Kidney (tissue), 14 donors: ENCODE data around the gene XPR1. TPM values are rescaled to one million over a fixed set of nuclear protein-coding genes. Genes with fewer than 3 reads are reported as not detected.
"Not testable (repeated sequence)": the region's sequence is repeated elsewhere in the genome, so short reads cannot be mapped to it uniquely, and the experiment has no call there.

ENCODE experiments used
- DNase-seq, 5 donors: peaks; one replicate each; pipeline ENCODE4 v3.0.0-alpha.2; 2013 to 2020
- FAIRE-seq: peaks from 2 replicates; lab custom pipeline; 2012; peaks lifted over from hg19 to GRCh38; lab: Jason Lieb, UNC
- H3K27ac ChIP-seq, 2 donors: one replicate each; pipeline ENCODE4 v1.7.0; 2013; ENCODE audit warnings: low read depth in 2 of 2, low read length in 2 of 2, inconsistent platforms in 1 of 2
- H3K27me3 ChIP-seq: one replicate; pipeline ENCODE4 v1.7.1; 2013; ENCODE audit warnings: low read length, inconsistent platforms; ENCODE audit not compliant: control insufficient read depth, insufficient read depth
- H3K36me3 ChIP-seq, 3 donors: one replicate each; pipeline versions ENCODE4 v1.7.0 to v1.7.1; 2013; ENCODE audit warnings: low read length in 3 of 3, control low read depth in 1 of 3, inconsistent platforms in 1 of 3; ENCODE audit not compliant: insufficient read depth in 3 of 3, control insufficient read depth in 2 of 3
- H3K4me1 ChIP-seq, 3 donors: one replicate each; pipeline versions ENCODE4 v1.7.0 to v1.7.1; 2013; ENCODE audit warnings: low read length in 3 of 3, inconsistent platforms in 1 of 3, low read depth in 1 of 3; ENCODE audit not compliant: control insufficient read depth in 2 of 3, insufficient read depth in 2 of 3
- H3K4me3 ChIP-seq, 3 donors: one replicate each; pipeline versions ENCODE4 v1.7.0 to v1.8.1; 2013; ENCODE audit warnings: low read length in 3 of 3, control low read depth in 1 of 3, inconsistent platforms in 1 of 3
- H3K9ac ChIP-seq, 3 donors: one replicate each; pipeline versions ENCODE4 v1.7.0 to v1.7.1; 2013; ENCODE audit warnings: low read length in 3 of 3, control low read depth in 1 of 3, inconsistent platforms in 1 of 3
- H3K9me3 ChIP-seq, 3 donors: one replicate each; pipeline versions ENCODE4 v1.7.0 to v1.7.1; 2013; ENCODE audit warnings: low read length in 3 of 3, control low read depth in 1 of 3, inconsistent platforms in 1 of 3; ENCODE audit not compliant: control insufficient read depth in 2 of 3, insufficient read depth in 1 of 3
- intact Hi-C: fragments of 100-400 bp; cut with DNase I; formaldehyde crosslinking; loops from one replicate; pipeline ENCODE4 v1.11.1; 2022
- polyA plus RNA-seq: library from polyadenylated mRNA; stranded (reverse); fragments of 350-450 nt; fragmentation: Illumina TruSeq; extraction: RNeasy Lipid Tissue Mini Kit (QIAGEN cat#74804); gene quantifications from one replicate; pipeline ENCODE4 v1.2.3, GENCODE V29; 2014; ENCODE audit warnings: low read depth, low replicate concordance; ENCODE audit not compliant: insufficient read depth
- total RNA-seq: library from RNA; stranded (reverse); fragmentation: NEBNext Ultra II Directional; extraction: Animal tissue kit (Norgen Biotek cat#: 25700); gene quantifications from one replicate; pipeline ENCODE4 v1.2.1, GENCODE V29; 2021
- TF ChIP-seq, protein P1 (sequence below): IDR thresholded peaks from 3 replicates; pipeline ENCODE4 v1.5.1; 2012; ENCODE audit warnings: mild to moderate bottlenecking, moderate library complexity, borderline replicate concordance; ENCODE audit not compliant: insufficient read depth; ENCODE audit errors: extremely low read depth
- donor health status: control.
- donor health status: control.
- donor health status: control.
- donor health status: control.
- donor health status: control.
- donor health status: DM: yes; HTN: yes; CAD: no.
- donor health status: Normal renal cell carcinoma (clear cell type).

The XPR1 gene
- total and polyA plus RNA-seq, 2 donors from 2014 or later = 10.9 to 33.5 TPM

- intact Hi-C loops = no loop called here
Measured at GRCh38 chr1:180821970-180822369, 190.1 kb downstream of the XPR1 start.

GRCh38 chr1:180831507-180831906 lies 199.7 kb downstream of the XPR1 start:
- intact Hi-C loops, H3K27ac ChIP-seq, H3K9me3 ChIP-seq, H3K36me3 ChIP-seq, H3K27me3 ChIP-seq, H3K4me1 ChIP-seq, H3K4me3 ChIP-seq, DNase-seq, H3K9ac ChIP-seq, FAIRE-seq: not testable (repeated sequence)

More at GRCh38 chr1:180821970-180822369, 190.1 kb downstream of the XPR1 start:
- DNase-seq (no peak), FAIRE-seq (no peak)
- Histone ChIP-seq H3K27ac (no peak overlapping the region), H3K9ac (no peak overlapping the region), H3K36me3 (peaks cover 0 to 2% (median 0%) of the 10 kb centered on the region in 3 donors), H3K9me3 (no peaks in the 10 kb centered on the region), H3K4me1 (no peaks in the 10 kb centered on the region), H3K27me3 (no peaks in the 10 kb centered on the region), H3K4me3 (no peak overlapping the region)
- TF ChIP-seq, protein P1, sequence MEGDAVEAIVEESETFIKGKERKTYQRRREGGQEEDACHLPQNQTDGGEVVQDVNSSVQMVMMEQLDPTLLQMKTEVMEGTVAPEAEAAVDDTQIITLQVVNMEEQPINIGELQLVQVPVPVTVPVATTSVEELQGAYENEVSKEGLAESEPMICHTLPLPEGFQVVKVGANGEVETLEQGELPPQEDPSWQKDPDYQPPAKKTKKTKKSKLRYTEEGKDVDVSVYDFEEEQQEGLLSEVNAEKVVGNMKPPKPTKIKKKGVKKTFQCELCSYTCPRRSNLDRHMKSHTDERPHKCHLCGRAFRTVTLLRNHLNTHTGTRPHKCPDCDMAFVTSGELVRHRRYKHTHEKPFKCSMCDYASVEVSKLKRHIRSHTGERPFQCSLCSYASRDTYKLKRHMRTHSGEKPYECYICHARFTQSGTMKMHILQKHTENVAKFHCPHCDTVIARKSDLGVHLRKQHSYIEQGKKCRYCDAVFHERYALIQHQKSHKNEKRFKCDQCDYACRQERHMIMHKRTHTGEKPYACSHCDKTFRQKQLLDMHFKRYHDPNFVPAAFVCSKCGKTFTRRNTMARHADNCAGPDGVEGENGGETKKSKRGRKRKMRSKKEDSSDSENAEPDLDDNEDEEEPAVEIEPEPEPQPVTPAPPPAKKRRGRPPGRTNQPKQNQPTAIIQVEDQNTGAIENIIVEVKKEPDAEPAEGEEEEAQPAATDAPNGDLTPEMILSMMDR = no peak

DNA sequence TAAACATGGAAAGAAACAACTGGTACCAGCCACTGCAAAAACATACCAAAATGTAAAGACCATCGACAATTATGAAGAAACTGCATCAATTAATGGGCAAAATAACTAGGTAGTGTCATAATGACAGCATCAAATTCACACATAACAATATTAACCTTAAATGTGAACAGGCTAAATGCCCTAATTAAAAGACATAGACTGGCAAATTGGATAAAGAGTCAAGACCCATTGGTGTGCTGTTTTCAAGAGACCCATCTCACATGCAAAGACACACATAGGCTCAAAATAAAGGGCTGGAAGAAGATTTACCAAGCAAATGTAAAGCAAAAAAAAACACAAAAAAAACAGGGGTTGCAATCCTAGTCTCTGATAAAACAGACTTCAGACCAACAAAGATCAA lies 201.4 kb downstream of the XPR1 start:
- FAIRE-seq, H3K36me3 ChIP-seq, intact Hi-C loops, DNase-seq, H3K9me3 ChIP-seq, H3K27me3 ChIP-seq, H3K4me1 ChIP-seq, H3K9ac ChIP-seq, H3K4me3 ChIP-seq, H3K27ac ChIP-seq: not testable (repeated sequence)

GRCh38 chr1:180836449-180836848 lies 204.6 kb downstream of the XPR1 start:
- no peaks in the 10 kb centered on the region for H3K36me3 ChIP-seq
- H3K4me3 ChIP-seq = no peak overlapping the region
- no peaks in the 10 kb centered on the region for H3K27me3 ChIP-seq
- intact Hi-C loops = no loop called here
- peaks cover 0 to 6% (median 0%) of the 10 kb centered on the region in 3 donors for H3K9me3 ChIP-seq
- TF ChIP-seq, protein P1 = no peak
- no peak overlapping the region for H3K9ac ChIP-seq
- no peak overlapping the region for H3K27ac ChIP-seq
- FAIRE-seq = no peak
- DNase-seq = peak in 1 of 5 donors; percentile 12
- no peaks in the 10 kb centered on the region for H3K4me1 ChIP-seq

DNA sequence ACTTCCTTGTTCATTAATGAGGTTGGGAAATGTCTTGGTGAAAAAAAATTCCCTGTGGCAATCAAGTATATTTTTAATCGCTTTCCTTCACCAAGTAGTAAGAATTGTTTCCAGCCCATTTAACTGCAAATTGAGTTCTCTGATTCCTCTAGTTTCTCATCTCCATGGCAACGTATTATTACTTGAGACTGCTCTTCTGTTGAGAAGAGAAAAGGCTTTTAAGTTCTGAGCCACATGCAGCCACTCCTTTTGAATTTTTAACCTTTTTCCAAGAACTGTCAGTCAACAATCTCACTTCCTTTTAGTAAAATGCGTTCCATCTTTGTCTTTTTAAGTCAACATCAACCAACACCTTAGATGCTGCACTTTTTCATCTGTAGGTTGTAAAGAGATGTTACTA lies 205.2 kb downstream of the XPR1 start:
- H3K9ac ChIP-seq = no peak overlapping the region
- FAIRE-seq = no peak
- no peaks in the 10 kb centered on the region for H3K4me1 ChIP-seq
- no peaks in the 10 kb centered on the region for H3K27me3 ChIP-seq
- H3K4me3 ChIP-seq = no peak overlapping the region
- no peak overlapping the region for H3K27ac ChIP-seq
- intact Hi-C loops = no loop called here
- DNase-seq = peak in 2 of 5 donors; percentile 55 to 60
- TF ChIP-seq, protein P1 = no peak
- peaks cover 0 to 6% (median 0%) of the 10 kb centered on the region in 3 donors for H3K9me3 ChIP-seq
- H3K36me3 ChIP-seq = no peaks in the 10 kb centered on the region
